Hepatocyte (in vitro differentiated cells): ENCODE data around the gene PHOX2B. TPM values are rescaled to one million over a fixed set of nuclear protein-coding genes. Genes with fewer than 3 reads are reported as not detected.
"Not testable (repeated sequence)": the region's sequence is repeated elsewhere in the genome, so short reads cannot be mapped to it uniquely, and the experiment has no call there.

Experiments
- DNase-seq: peaks from one replicate; pipeline ENCODE4 v3.0.0-alpha.2; 2016; ENCODE audit warnings: low spot score
- H2AFZ ChIP-seq: fragments of 200-600 bp; sonication (generic); 2 replicates; pipeline ENCODE4 v1.6.0; 2016; ENCODE audit warnings: antibody characterized with exemption, mild to moderate bottlenecking
- H3K27ac ChIP-seq: fragments of 200-600 bp; sonication (generic); 2 replicates; pipeline ENCODE4 v1.5.1; 2016; ENCODE audit warnings: mild to moderate bottlenecking
- H3K27me3 ChIP-seq: fragments of 200-600 bp; sonication (generic); 2 replicates; pipeline ENCODE4 v1.6.1; 2016
- H3K36me3 ChIP-seq: fragments of 200-600 bp; sonication (generic); replicated peaks from 2 replicates; pipeline ENCODE4 v1.5.1; 2016; ENCODE audit warnings: low read depth; ENCODE audit not compliant: insufficient read depth
- H3K4me1 ChIP-seq: fragments of 200-600 bp; sonication (generic); 2 replicates; pipeline ENCODE4 v1.5.1; 2016; ENCODE audit warnings: mild to moderate bottlenecking, moderate library complexity; ENCODE audit not compliant: insufficient read depth
- H3K4me2 ChIP-seq: fragments of 200-600 bp; sonication (generic); 2 replicates; pipeline ENCODE4 v1.6.0; 2016
- H3K4me3 ChIP-seq: fragments of 200-600 bp; sonication (generic); 2 replicates; pipeline ENCODE4 v1.5.1; 2016; ENCODE audit warnings: mild to moderate bottlenecking
- H3K79me2 ChIP-seq: fragments of 200-600 bp; sonication (generic); 2 replicates; pipeline ENCODE4 v1.6.0; 2017; ENCODE audit warnings: mild to moderate bottlenecking
- H3K9me2 ChIP-seq: fragments of 200-600 bp; sonication (generic); replicated peaks from 2 replicates; pipeline ENCODE4 v1.6.0; 2017; ENCODE audit warnings: mild to moderate bottlenecking; ENCODE audit not compliant: insufficient read depth
- H3K9me3 ChIP-seq: fragments of 200-600 bp; sonication (generic); 2 replicates; pipeline ENCODE4 v1.5.1; 2016; ENCODE audit warnings: low read depth, mild to moderate bottlenecking
- H4K20me1 ChIP-seq: fragments of 200-600 bp; sonication (generic); 2 replicates; pipeline ENCODE4 v1.6.0; 2016; ENCODE audit warnings: mild to moderate bottlenecking; ENCODE audit not compliant: insufficient read depth, poor library complexity, severe bottlenecking
- CTCF ChIP-seq: fragments of 200-600 bp; sonication (generic); IDR thresholded peaks from 2 replicates; pipeline ENCODE4 v1.5.1; 2016; ENCODE audit warnings: antibody characterized with exemption, mild to moderate bottlenecking; ENCODE audit not compliant: poor library complexity
- EZH2 ChIP-seq: fragments of 200-600 bp; sonication (generic); IDR thresholded peaks from 2 replicates; pipeline ENCODE4 v1.6.1; 2016; ENCODE audit warnings: antibody characterized with exemption, mild to moderate bottlenecking, borderline replicate concordance
- EZH2phosphoT487 ChIP-seq: fragments of 200-600 bp; sonication (generic); IDR thresholded peaks from one replicate; pipeline ENCODE4 v1.6.1; 2018; ENCODE audit warnings: antibody characterized with exemption, mild to moderate bottlenecking, low read depth, moderate library complexity; ENCODE audit not compliant: unreplicated experiment, severe bottlenecking
- WGBS: methylation state at CpG from one replicate; pipeline ENCODE4 v1.1.6; 2016; ENCODE audit warnings: low lambda C conversion rate; ENCODE audit errors: missing lambda C conversion rate; 5-methylcytosine and 5-hydroxymethylcytosine counted together
- polyA plus RNA-seq: library from polyadenylated mRNA; unstranded; fragments of >200 nt; fragmentation: Nextera tagmentation; extraction: Ambion mirVana; gene quantifications from 2 replicates; pipeline ENCODE4 v1.2.1, GENCODE V29; 2016
- total RNA-seq: library from RNA; depleted of rRNA; stranded (reverse); fragments of >200 nt; gene quantifications from 2 replicates; pipeline ENCODE4 v1.2.3, GENCODE V29; 2014

PHOX2B gene
- total and polyA plus RNA-seq, 2 experiments from 2014 or later = not detected

GRCh38 chr4:41714364-41715000 lies 34.0 kb downstream of the PHOX2B start:
- H3K36me3 ChIP-seq = no peaks in the 10 kb centered on the region
- no peak overlapping the region for H3K4me3 ChIP-seq
- 80% methylated on average over 6 of the region's 6 CpGs for WGBS
- no peaks in the 10 kb centered on the region for H4K20me1 ChIP-seq
- no peaks in the 10 kb centered on the region for H3K9me2 ChIP-seq
- no peaks in the 10 kb centered on the region for H3K4me1 ChIP-seq
- H3K27ac ChIP-seq = no peak overlapping the region
- H3K4me2 ChIP-seq = no peak overlapping the region
- no peak for TF ChIP-seq EZH2phosphoT487
- no peak for TF ChIP-seq CTCF
- no peak for TF ChIP-seq EZH2
- H3K9me3 ChIP-seq = no peaks in the 10 kb centered on the region
- peaks cover 18% of the 10 kb centered on the region for H3K27me3 ChIP-seq
- H3K79me2 ChIP-seq = no peaks in the 10 kb centered on the region
- no peak for DNase-seq
- H2AFZ ChIP-seq = no peak overlapping the region

DNA sequence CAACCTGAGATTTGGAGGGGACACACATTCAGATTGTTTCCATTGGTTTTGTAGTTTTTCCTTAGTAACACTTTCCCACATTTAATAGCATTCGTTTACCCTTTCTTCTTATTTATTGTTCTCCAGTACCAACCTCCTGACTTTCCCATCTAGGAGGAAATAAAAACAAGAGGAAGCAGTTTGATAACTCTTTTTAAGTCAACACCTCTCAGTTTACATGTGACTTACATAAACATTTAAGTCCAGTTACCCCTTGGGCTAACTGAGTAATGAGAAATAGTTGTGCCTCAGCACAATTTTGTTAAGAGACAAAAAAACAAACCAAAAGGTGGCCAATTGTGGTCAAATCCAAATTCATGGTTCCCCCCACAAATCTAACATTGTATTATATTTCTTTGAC lies 34.8 kb downstream of the PHOX2B start:
- no peak overlapping the region for H3K4me2 ChIP-seq
- H2AFZ ChIP-seq = no peak overlapping the region
- peaks cover 13% of the 10 kb centered on the region for H3K27me3 ChIP-seq

GRCh38 chr4:41712425-41712824 lies 36.1 kb downstream of the PHOX2B start:
- Histone ChIP-seq H3K9me2 (no peaks in the 10 kb centered on the region), H3K4me1 (no peaks in the 10 kb centered on the region), H4K20me1 (no peaks in the 10 kb centered on the region), H3K4me2 (no peak overlapping the region), H2AFZ (no peak overlapping the region), H3K79me2 (no peaks in the 10 kb centered on the region), H3K4me3 (no peak overlapping the region), H3K27me3 (peaks cover 13% of the 10 kb centered on the region), H3K36me3 (no peaks in the 10 kb centered on the region), H3K9me3 (no peaks in the 10 kb centered on the region), H3K27ac (no peak overlapping the region)
- TF ChIP-seq EZH2 (no peak), CTCF (no peak), EZH2phosphoT487 (no peak)
- WGBS = 73% methylated on average over 3 of the region's 3 CpGs
- no peak for DNase-seq

More for the DNA sequence above, 34.8 kb downstream of the PHOX2B start:
- TF ChIP-seq EZH2 (no peak), CTCF (no peak), EZH2phosphoT487 (no peak)
- H4K20me1 ChIP-seq = no peaks in the 10 kb centered on the region
- no peaks in the 10 kb centered on the region for H3K4me1 ChIP-seq
- no peak overlapping the region for H3K27ac ChIP-seq
- WGBS = 96% methylated on average over 1 of the region's 1 CpG
- H3K36me3 ChIP-seq = no peaks in the 10 kb centered on the region
- DNase-seq = no peak
- H3K4me3 ChIP-seq = no peak overlapping the region
- H3K9me3 ChIP-seq = no peaks in the 10 kb centered on the region
- H3K79me2 ChIP-seq = no peaks in the 10 kb centered on the region
- no peaks in the 10 kb centered on the region for H3K9me2 ChIP-seq

GRCh38 chr4:41711654-41712053 lies 36.9 kb downstream of the PHOX2B start:
- H4K20me1 ChIP-seq, H3K27me3 ChIP-seq, H3K36me3 ChIP-seq, DNase-seq, H3K9me2 ChIP-seq, H3K4me1 ChIP-seq, H3K9me3 ChIP-seq, H3K79me2 ChIP-seq, H3K4me3 ChIP-seq, H3K27ac ChIP-seq, H2AFZ ChIP-seq, H3K4me2 ChIP-seq: not testable (repeated sequence)
- WGBS = 94% methylated on average over 2 of the region's 2 CpGs
